Limb (tissue), 2 donors: ENCODE results near the gene PAPSS2.
"Not testable (repeated sequence)": the region's sequence is repeated elsewhere in the genome, so short reads cannot be mapped to it uniquely, and the experiment has no call there.

ENCODE experiments used
- DNase-seq, 2 donors: peaks; one replicate each; pipeline ENCODE4 v3.0.0-alpha.2; 2016; ENCODE audit errors: extremely low spot score in 2 of 2

PAPSS2 gene

DNA sequence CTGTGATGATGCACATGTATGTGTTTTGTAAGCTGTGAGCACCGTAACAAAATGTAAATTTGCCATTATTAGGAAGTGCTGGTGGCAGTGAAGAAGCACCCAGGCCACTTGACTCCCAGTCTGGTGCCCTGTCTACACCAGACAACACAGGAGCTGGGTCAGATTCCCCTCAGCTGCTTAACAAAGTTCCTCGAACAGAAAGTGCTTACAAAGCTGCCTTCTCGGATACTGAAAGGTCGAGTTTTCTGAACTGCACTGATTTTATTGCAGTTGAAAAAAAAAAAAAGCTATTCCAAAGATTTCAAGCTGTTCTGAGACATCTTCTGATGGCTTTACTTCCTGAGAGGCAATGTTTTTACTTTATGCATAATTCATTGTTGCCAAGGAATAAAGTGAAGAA is 87.2 kb downstream of the PAPSS2 start:
- DNase-seq = no peak

DNA sequence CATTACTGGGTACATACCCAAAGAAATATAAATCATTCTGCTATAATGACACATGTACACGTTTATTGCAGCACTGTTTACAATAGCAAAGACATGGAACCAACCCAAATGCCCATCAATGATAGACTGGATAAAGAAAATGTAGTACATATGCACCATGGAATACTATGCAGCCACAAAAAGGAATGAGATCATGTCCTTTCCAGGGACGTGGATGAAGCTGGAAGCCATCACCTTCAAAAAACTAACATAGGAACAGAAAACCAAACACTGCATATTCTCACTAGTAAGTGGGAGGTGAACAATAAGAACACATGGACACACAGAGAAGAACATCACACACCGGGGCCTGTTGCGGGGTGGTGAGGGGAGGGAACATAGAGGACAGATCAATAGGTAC is 88.6 kb downstream of the PAPSS2 start:
- DNase-seq = not testable (repeated sequence)

DNA sequence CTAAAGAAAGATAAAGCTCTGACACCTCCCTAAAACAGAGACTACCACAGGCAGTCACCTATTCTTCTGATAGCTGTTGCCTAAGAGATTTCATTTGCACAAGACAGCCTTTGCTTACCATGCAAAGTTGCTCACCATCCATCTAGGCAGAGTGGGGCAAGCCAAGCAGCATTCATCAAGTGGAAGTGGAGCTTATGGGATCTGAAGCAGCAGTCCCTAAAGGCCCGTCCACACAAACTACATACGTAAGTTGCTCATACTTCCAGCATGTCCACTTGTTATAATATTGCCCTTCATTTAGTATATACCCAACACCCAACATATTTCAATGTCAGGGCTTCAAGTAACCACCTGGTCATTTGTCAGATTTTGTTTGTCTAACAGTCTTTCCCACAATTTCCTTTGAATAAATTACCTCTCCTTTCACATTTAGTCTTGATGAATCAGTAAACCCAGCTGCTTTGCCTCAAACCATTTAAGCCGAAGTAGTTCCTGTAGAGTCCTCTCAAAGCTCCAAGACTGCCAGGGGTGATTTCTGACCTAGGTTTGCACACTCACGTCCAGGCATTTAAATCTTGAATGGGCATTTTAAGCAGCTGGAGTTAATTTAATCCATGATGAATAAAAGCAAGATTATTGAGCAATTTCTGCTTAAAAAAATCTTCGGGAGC is 90.5 kb downstream of the PAPSS2 start:
- no peak for DNase-seq

DNA sequence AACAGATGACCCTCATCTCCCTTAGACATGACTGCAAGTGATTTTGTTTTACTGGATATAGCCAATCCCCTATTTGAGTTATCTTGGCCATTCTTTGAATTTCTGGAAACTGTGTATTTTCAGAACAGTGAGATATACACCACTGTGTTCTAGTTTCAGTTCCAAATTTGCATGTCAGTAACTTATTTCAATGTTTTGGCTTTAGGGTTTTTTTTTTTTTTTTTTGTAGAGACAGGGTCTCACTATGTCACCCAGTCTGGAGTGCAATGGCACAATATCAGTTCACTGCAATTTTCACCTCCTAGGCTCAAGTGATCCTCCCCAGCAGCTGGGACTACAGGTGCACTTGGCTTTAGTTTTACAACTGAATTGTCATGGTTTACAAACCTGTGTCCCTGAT is 91.1 kb downstream of the PAPSS2 start:
- no peak for DNase-seq

DNA sequence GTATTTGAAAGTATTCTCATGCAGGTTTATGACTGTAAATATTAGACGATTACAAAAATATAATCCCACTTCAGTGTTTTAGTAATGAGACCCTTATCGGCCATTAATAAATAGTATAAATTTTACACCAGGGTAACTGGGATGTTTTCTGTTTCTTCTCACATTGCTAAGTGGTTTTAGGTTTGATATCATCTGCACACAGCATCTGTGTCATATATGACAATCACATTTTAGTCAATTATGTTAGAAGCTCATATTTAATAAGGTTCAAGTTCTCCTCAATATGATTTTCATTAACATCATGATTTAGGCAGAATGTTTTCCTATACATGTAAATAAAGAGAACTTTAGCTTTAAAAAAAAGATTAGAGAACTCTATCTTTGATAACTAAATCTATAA is 91.6 kb downstream of the PAPSS2 start:
- no peak for DNase-seq

DNA sequence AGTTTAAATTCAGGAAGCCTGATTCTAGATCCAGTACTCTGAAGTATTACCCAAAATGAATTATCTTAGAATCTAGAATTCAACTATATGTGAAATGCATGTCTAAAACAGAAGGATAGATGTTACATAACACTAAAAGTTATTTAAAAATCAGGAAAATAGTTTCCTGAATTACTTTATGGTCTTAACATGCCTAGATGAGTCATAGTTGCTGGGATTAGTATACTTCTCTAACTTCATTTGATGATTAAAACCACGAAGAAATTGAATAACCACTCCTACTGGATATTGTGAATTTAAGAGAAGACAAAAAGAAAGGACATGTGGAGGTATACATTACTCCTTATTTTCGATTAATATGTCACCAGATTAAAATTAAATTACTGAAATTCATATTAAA is 92.9 kb downstream of the PAPSS2 start:
- DNase-seq = no peak

DNA sequence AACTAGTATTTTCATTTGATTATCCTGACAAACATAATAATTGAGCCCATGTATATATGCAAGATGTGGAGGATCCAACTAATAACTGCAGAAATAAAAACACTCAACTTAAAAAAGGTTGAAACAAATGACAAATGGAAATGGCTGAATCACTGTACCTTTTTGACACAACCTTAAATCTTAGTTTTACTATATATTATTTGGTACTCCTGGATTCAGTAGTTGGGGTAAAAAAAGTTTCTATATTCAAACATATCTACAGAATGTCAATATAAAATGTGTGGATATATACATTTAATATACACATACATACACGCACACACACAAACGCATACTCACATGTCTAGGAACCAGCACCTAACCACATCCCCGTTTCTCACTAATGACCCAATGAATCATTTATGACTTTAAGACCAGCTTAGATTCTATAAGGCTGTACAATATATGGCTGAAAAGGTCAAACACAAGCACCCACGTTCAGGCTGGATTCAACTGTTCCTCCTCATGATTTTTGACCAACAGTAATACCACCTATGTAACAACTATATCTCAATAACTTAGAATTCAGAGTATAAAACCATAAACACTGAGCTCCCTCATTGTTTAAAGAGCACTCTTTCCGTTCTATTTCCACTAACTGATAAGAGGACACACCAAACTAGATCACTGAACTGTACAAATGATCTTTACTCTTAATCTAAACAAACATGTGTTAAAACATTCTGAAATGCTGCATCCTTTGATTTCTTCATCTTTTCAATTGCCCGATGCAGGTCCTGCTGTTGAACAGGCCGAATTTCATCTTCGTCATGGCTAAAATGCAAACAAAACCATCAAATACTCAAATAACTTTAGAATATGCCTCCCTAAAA is 94.6 kb downstream of the PAPSS2 start:
- no peak for DNase-seq

DNA sequence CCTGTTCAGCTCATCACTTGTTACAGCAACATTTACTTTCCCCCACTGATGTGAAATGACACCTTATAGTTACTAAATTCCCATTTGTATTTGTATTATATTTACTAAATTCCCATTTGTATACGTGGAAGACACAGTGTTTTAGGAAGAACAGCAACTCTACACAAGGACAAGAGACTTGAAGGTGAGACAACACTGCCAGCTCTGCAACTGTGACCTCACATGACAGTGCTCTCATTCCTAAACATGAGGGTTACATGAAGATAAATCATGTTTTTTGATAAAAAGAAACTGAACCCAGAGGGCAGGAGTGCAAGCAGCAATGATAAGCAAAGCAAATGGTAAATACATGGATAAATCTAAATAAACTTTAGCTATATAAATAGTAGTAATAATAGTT is 98.0 kb downstream of the PAPSS2 start:
- DNase-seq = no peak

DNA sequence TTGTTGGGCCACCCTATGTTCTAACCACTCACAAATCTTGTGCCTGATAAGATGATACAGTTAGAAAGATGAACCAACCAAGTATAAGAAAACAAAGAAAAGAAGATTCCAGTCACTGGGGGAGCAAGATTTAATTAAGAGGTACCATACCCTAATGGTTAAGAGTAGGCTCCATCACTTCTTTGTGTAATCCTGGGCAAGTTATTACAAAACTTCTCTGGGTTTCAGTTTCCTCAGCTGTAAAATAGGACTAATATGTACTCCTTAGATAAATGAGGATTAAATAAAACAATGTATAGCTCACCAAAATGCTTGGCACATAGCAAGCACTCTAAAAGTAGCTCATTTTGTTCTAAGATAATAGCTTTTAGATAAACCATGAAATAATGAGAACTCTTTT is 99.9 kb downstream of the PAPSS2 start:
- DNase-seq = no peak

DNA sequence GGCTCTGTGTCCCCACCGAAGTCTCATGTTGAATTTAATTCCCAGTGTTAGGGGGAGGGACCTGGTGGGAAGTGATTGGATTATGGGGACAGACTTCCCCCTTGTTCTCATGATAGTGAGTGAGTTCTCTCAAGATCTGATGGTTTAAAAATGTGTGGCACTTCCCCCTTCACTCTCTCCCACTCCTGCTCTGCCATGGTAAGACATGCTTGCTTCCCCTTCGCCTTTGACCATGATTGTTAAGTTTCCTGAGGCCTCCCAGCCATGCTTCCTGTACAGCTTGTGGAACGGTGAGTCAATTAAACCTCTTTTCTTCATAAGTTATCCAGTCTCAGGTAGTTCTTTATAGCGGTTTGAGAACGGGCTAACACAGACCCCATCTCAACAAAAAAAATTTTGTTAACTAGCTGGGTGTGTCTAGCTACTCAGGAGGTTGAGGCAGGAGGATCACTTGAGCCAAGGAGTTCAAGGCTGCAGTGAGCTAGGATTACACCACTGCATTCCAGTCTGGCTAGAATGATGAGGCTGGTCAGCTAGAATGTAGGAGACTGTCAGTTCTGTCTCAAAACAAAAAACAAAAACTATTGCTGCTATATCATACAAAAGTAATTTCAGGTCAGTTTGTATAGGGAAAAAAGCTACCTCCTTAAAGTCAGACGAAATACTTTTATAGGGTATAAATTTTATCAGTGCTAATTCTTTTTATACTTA is 100.7 kb downstream of the PAPSS2 start:
- DNase-seq = no peak

DNA sequence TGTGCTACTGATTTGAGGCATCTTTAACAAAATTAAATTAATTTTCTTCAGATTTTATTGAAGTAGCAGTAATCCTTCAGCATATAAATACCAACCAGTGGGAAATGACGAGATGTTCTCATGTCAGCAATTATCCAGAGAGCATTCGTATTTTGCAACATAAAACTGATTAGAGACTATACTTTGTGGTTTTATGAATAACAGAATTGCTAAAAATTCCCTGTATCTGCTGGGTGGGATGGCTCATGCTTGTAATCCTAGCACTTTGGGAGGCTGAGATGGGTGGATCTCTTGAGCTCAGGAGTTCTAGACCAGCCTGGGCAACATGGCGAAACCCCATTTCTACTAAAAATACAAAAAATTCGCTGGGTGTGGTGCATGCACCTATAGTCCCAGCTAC is 101.5 kb downstream of the PAPSS2 start:
- no peak for DNase-seq

DNA sequence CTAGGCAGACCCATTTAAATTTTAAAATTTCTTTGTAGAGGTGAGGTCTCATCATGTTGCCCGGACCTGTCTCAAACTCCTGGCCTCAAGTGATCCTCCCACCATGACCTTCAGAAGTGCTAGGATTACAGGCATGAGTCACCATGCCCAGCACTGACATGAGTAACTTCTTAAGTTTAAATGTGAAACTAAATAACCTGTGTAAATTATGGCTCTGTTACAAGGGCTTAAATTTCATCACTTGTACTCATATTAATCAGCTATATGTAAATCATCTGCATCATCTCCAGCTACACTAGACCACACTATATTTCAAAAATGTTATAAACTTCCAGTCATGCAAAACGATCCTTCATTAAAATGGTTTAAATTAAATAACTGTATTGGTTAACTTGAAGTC is 102.2 kb downstream of the PAPSS2 start:
- no peak for DNase-seq

DNA sequence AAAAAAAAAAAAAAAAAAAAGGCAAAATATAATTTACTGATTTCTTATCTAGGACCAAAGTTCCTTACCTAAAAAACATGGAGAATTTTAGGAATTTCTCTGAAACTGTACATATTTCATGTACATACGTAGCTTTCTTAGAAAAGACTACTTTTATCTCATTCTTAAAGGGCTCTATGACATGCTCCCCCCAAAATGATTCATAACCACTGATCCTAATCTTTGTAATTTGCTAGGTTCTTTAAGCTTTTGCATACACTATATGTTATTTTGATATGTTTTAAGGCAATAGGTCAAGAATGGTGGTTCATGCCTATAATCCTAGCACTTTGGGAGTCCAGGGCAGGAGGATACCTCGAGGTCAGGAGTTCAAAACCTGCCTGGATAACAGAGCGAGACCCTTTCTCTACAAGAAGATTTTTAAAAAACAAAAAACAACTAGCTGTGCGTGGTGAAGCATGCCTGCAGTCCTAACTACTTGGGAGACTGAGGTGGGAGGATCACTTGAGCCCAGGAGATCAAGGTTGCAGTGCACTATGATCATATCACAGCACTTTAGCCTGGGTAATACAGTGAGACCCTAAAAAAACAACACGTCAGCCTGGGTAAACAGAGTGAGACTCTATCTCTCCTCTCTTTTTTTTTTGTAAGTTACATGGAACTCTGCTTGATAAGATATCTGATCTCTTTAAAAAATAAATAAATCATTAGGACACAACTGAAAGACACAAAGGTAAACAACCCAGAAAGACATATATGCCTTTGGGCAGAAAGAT is 103.6 kb downstream of the PAPSS2 start:
- DNase-seq = no peak

DNA sequence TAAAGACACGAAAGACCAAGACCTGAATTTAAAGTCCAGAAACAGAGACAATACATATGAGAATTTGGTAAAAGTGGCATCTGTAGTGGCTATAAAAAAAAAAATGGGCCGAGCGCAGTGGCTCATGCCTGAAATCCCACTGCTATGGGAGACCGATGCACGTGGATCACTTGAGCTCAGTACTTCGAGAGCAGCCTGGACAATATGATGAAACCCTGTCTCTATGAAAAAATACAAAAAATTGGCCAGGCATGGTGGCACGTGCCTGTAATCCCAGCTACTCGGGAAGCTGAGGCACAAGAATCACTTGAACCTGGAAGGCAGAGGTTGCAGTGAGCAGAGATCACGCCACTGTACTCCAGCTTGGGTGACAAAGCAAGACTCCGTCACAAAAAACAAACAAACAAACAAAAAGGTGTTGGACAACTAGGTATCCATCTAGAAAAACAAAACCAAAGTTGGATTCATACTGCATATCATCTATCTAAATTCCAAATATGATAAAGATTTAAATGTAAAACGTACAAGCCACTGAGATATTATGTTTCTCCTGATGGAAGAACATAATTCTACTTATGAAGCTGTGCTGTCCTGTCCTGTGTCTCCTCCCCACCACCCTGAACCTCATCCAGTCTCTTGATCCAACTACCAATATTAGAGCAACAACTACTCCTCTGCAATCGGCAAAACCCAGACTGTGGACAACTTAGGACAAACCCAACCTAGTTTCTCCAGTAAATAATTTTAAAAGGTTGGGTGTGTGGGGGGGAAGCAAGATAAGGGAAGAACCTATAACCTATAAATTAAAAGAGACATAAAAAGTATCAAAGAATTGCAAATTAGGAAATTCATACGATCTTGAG is 104.6 kb downstream of the PAPSS2 start:
- DNase-seq = no peak

DNA sequence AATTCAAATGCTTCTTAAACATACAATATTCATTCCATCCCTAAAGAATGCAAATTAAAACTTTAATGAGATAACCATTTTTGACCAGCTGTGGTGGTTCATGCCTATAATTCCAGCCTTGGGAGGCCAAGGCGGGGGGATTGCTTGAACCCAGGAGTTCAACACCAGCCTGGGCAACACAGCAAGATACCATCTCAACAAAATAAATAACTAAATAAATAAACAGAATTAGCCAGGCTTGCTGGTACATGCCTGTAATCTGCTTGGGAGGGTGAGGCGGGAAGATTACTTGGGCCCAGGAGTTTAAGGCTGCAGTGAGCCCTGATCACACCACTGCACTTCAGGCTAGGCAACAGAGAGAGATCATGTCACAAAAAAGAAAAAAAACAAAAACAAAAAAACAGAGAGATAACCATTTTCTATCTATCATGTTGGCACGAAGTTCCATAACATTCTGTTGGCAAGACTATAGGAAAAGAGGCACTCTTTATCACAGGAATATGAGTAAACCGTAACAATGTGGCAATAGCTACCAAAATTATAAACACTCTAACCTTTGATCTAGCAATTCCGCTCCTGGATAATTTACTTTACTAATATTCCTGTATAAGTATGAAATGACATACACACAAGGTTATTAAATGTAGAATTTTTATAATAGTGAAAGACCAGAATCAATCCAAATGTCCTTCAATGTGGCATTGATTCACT is 106.1 kb downstream of the PAPSS2 start:
- DNase-seq = no peak

DNA sequence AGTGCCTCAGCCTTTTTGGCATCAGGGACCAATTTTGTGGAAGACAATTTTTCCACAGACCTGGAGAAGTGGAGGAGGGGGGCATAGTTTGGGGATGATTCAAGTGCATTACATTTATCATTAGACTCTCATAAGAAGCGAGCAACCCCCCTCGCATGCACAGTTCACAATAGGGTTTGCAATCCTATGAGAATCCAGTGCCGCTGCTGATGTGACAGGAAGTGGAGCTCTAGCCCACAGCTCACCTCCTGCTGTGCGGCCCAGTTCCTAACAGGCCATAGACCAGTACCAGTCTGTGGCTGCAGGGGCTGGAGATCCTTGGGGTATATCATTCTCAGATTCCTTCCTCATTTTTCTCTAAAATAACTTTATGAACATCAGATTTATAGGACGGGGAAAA is 107.6 kb downstream of the PAPSS2 start:
- no peak for DNase-seq

DNA sequence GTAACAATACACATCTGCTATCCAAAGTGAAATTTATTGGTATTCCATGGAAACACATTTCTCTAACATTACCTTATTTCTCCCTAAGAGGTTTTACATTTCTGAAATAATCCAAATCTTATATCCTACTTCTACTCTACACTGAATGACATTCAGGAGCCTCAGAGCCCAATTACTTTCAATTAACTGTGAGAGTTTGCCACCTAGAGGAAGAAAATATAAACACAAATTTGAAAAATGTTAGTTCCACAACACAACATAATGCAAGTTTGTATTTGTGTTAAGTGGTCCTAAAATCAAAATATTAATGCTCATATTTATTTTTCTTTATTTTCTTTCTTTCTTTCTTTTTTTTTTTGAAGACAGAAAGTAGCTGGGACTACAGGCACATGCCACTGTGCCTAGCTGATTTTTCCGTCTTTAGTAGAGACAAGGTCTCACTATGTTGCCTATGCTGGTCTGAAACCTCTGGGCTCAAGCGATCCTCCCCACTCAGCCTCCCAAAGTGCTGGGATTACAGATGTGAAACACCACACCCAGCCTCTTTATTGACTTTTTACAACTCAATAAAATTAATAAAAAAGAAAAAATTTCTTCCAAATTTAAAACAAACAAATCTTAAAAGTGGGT is 112.3 kb downstream of the PAPSS2 start:
- peak in 1 of 2 donors; percentile 34 for DNase-seq

DNA sequence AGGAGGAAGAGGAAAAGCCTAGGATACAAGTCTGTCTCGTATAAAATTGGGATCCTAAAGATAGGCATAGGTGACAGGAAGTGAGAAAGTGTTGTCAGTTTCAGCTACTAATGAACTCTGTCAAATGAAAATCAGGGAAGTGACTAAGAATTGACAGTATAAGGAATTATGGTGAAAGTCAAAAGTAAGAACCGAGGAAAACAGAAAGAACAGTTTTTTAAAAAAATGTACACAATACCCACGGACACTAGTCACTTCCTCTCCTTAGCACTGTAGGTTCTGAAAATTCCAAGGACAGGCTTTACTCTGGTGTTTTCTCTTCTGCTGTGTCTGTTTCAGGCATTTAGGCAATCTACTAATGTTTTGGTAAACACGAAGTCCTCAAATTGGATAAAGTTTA is 116.1 kb downstream of the PAPSS2 start:
- no peak for DNase-seq

DNA sequence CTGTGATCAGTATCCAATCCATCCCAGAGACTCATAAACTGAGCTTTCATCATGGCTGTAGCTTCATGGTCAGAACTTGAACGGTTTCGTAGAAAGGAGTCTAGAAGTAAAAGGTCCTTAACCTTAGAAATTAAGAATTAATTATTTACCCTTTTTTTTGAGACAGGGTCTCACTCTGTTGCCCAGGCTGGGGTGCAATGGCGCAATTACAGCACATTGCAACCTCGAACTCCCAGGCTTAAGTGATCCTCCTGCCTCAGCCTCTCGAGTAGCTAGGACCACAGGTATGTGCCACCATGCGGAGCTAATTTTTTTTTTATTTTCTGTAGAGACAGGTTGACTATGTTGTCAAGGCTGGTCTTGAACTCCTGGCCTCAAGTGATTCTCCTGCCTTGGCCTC is 116.7 kb downstream of the PAPSS2 start:
- DNase-seq = no peak

DNA sequence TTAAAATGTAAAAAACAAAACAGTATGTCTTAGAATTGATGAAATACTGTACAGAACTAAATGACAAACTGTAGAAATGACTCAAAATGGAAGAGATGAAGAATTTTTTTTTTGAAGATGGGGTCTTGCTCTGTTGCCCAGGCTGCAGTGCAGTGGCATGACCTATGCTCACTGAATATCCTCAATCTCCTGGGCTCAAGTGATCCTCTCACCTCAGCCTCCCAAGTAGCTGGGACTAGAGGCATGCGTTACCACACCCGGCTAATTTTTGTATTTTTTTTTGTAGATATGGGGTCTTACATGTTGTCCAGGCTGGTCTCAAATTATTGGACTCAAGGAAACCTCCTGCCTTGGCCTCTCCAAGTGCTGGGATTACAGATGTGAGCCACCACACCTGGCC is 121.9 kb downstream of the PAPSS2 start:
- no peak for DNase-seq
